ENCODE results near the gene LILRA2.
"Not testable (repeated sequence)": the region's sequence is repeated elsewhere in the genome, so short reads cannot be mapped to it uniquely, and the experiment has no call there.

Gene LILRA2

GRCh38 chr19:54594737-54595136 is 21.1 kb downstream of the LILRA2 start:
- Histone ChIP-seq H3K4me3 (ENCODE audit: low read depth in 1 of 2, low read length in 1 of 2) (peak overlapping the region; percentile 84 to 88), H3K4me1 (ENCODE audit: control insufficient read depth in 1 of 2, insufficient read depth in 1 of 2, low read depth in 1 of 2, low read length in 1 of 2) (peaks cover 30% of the 10 kb centered on the region in 2 experiments), H3K27ac (peak overlapping the region; percentile 97), H3K27me3 (no peaks in the 10 kb centered on the region), H3K9me3 (no peaks in the 10 kb centered on the region), H3K36me3 (peaks cover 50% of the 10 kb centered on the region)
- no peak for TF ChIP-seq CTCF (IDR thresholded peaks at IDR 0.05)

DNA sequence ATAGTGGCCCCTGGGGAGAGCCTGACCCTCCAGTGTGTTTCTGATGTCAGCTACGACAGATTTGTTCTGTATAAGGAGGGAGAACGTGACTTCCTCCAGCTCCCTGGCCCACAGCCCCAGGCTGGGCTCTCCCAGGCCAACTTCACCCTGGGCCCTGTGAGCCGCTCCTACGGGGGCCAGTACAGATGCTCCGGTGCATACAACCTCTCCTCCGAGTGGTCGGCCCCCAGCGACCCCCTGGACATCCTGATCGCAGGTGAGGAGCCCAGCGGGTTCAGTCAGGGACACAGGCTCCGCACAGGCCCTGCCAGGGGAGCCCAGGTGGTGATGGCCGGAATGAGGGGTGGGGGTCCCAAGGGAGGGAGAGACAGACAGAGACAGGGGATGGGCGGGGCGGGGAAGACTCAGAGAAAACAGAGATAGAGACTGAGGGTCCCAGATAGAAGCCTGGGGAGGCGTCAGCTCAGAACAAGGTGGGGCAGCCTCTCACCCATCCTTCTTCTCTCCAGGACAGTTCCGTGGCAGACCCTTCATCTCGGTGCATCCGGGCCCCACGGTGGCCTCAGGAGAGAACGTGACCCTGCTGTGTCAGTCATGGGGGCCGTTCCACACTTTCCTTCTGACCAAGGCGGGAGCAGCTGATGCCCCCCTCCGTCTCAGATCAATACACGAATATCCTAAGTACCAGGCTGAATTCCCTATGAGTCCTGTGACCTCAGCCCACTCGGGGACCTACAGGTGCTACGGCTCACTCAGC is 22.3 kb downstream of the LILRA2 start:
- not testable (repeated sequence) for H3K9me3 ChIP-seq, H3K27me3 ChIP-seq, H3K27ac ChIP-seq
- Histone ChIP-seq H3K36me3 (peaks cover 61% of the 10 kb centered on the region), H3K4me3 (ENCODE audit: low read depth in 1 of 2, low read length in 1 of 2) (peak overlapping the region in 1 of 2 experiments; percentile 84), H3K4me1 (ENCODE audit: control insufficient read depth in 1 of 2, insufficient read depth in 1 of 2, low read depth in 1 of 2, low read length in 1 of 2) (peaks cover 30% of the 10 kb centered on the region in 2 experiments)

GRCh38 chr19:54600212-54600611 is 26.6 kb downstream of the LILRA2 start:
- H3K9me3 ChIP-seq: no peaks in the 10 kb centered on the region
- no peak for TF ChIP-seq CTCF (IDR thresholded peaks at IDR 0.05)
- H3K36me3 ChIP-seq: peaks cover 62% of the 10 kb centered on the region
- peaks cover 21% of the 10 kb centered on the region for H3K27me3 ChIP-seq
- H3K4me1 ChIP-seq (ENCODE audit: control insufficient read depth in 1 of 2, insufficient read depth in 1 of 2, low read depth in 1 of 2, low read length in 1 of 2): peaks cover under 1 to 2% of the 10 kb centered on the region in 2 experiments
- H3K4me3 ChIP-seq (ENCODE audit: low read depth in 1 of 2, low read length in 1 of 2): no peak overlapping the region
- peak overlapping the region; percentile 1 for H3K27ac ChIP-seq

DNA sequence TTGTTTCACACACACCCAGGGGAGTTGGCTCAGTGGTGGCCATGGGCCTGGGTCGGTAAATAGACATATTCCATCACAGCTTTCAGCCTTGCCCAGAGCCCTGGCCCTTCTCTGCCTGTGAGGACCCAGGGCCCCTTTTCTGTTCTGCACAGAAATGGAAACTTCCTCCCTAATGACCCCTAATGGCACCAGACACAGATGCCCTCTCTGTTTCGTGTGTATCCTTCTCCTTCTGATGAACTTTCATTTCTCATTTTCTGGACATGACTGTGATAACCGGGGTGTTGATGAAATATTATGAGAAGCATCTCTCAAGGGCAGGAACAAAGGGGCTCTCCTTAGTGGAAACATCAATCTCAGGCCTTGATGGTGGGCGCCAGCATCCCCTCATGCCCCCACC is 32.6 kb downstream of the LILRA2 start:
- Histone ChIP-seq H3K27ac (no peak overlapping the region), H3K9me3 (no peaks in the 10 kb centered on the region), H3K4me1 (ENCODE audit: control insufficient read depth in 1 of 2, insufficient read depth in 1 of 2, low read depth in 1 of 2, low read length in 1 of 2) (no peaks in the 10 kb centered on the region), H3K4me3 (ENCODE audit: low read depth in 1 of 2, low read length in 1 of 2) (no peak overlapping the region), H3K36me3 (peaks cover 4% of the 10 kb centered on the region), H3K27me3 (peaks cover 23% of the 10 kb centered on the region)
- no peak for TF ChIP-seq CTCF (IDR thresholded peaks at IDR 0.05)

DNA sequence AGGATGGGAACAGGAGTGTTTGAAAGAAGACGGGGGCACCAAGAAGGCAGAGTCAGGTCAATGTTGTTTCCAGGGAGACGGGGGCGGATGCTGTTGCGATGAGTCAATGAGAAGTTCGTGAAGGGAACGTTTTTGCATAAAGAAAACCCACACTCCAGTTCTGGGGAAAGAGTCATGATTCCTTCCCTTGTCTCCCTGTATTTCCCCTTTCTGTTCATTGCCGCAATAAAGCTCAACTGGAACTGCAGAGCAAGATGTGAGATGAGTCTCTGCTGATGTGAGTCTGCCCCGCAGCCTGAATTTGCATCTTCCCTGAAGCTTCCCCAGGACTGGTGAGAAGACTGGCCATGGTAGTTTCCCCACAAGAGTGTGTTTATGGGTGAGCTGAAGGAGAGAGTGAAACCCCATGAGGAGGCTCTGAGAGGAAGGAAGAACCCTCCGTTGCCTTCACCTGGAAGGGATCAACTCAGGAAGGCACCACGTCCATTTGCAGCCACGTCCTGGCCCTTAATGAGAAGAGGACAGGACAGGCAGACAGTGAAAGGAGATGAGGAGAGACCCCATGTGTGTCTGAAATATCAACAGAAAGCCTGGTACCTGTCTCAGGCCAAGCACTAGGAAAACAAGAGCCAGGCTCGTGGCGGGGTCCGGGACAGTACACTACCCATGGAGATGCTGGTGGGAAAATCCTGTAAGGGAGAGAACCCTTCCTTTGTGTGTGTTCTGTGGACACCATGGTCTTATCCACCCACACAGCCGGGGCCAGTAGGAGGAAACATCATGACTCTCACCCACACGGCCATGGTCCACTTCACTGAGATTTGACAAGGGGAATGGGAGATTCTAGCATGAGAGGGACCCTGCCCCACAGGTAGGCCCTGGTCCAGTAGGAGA is 33.5 kb downstream of the LILRA2 start:
- TF ChIP-seq CTCF (IDR thresholded peaks at IDR 0.05): no peak
- Histone ChIP-seq H3K4me3 (ENCODE audit: low read depth in 1 of 2, low read length in 1 of 2) (no peak overlapping the region), H3K9me3 (no peaks in the 10 kb centered on the region), H3K36me3 (no peaks in the 10 kb centered on the region), H3K27ac (no peak overlapping the region), H3K4me1 (ENCODE audit: control insufficient read depth in 1 of 2, insufficient read depth in 1 of 2, low read depth in 1 of 2, low read length in 1 of 2) (no peaks in the 10 kb centered on the region), H3K27me3 (peaks cover 23% of the 10 kb centered on the region)

GRCh38 chr19:54607785-54608150 is 34.2 kb downstream of the LILRA2 start:
- no peaks in the 10 kb centered on the region for H3K9me3 ChIP-seq
- no peaks in the 10 kb centered on the region for H3K4me1 ChIP-seq (ENCODE audit: control insufficient read depth in 1 of 2, insufficient read depth in 1 of 2, low read depth in 1 of 2, low read length in 1 of 2)
- peaks cover 23% of the 10 kb centered on the region for H3K27me3 ChIP-seq
- H3K4me3 ChIP-seq (ENCODE audit: low read depth in 1 of 2, low read length in 1 of 2): no peak overlapping the region
- no peaks in the 10 kb centered on the region for H3K36me3 ChIP-seq
- no peak for TF ChIP-seq CTCF (IDR thresholded peaks at IDR 0.05)
- no peak overlapping the region for H3K27ac ChIP-seq
